GM12892 (cell line): Measurements from ENCODE around the gene ATP10A.

Source experiments
- POLR2A ChIP-seq: IDR thresholded peaks from 2 replicates; pipeline ENCODE4 v1.6.1; 2011; ENCODE audit warnings: low read depth, low read length, control low read depth
- POLR2AphosphoS5 ChIP-seq: IDR thresholded peaks from 2 replicates; pipeline ENCODE4 v1.6.1; 2011; ENCODE audit warnings: low read depth, low read length, control low read depth
- TAF1 ChIP-seq: IDR thresholded peaks from 2 replicates; pipeline ENCODE4 v1.6.1; 2011; ENCODE audit warnings: low read depth, mild to moderate bottlenecking, control low read depth, low read length, borderline replicate concordance

DNA sequence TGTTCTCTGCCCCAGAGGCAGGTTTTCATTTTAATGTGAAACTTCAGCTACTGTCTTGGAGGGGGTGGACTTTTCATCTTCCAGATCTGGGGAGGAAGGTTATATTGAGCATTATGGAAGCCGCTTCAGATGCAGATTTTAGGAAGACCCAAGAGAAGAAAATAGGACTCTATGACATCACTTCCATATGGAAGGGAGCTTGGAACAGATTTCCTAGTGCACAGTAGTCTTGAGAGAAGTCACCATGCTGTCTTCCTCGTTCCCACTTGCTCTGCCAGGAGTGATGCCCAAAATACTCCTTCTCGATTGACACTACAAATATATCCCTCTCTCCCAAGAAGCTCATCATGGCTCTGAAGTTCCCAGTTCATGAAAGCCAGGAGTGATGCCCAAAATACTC, 197.2 kb downstream of the ATP10A start:
- TF ChIP-seq POLR2A: no peak
- TF ChIP-seq TAF1: no peak
- no peak for TF ChIP-seq POLR2AphosphoS5
